Ovary (tissue), 9 donors: ENCODE data around the gene IL1RAPL1. TPM values are rescaled to one million over a fixed set of nuclear protein-coding genes. Genes with fewer than 3 reads are reported as not detected.

ENCODE experiments used
- DNase-seq, 5 donors: peaks; one replicate each; pipeline ENCODE4 v3.0.0-alpha.2; 2019 to 2020
- H3K27ac ChIP-seq, 2 donors: fragments of 200-600 bp; one replicate each; pipeline versions ENCODE4 v1.5.1 to v1.8.0; 2019 to 2022
- H3K27me3 ChIP-seq: fragments of 200-600 bp; one replicate; pipeline ENCODE4 v1.8.0; 2022
- H3K36me3 ChIP-seq: fragments of 200-600 bp; sonication (generic); one replicate; pipeline ENCODE4 v1.5.1; 2019
- H3K4me1 ChIP-seq: one replicate; pipeline ENCODE4 v1.8.1; 2013; ENCODE audit warnings: mild to moderate bottlenecking, moderate library complexity; ENCODE audit not compliant: insufficient read depth
- H3K4me3 ChIP-seq: fragments of 200-600 bp; sonication (generic); one replicate; pipeline ENCODE4 v1.5.1; 2017
- H3K9me3 ChIP-seq, 2 donors: fragments of 200-600 bp in 1 of 2; sonication (generic) in 1 of 2; one replicate each; pipeline versions ENCODE4 v1.5.1 to v1.8.1; 2013 to 2019; ENCODE audit warnings: mild to moderate bottlenecking in 1 of 2, moderate library complexity in 1 of 2
- CTCF ChIP-seq, 3 donors: fragments of 450-650 bp in 2 of 3; fragments of 200-600 bp in 1 of 3; IDR thresholded peaks; one replicate each; pipeline versions ENCODE4 v1.5.1 to v1.8.0; 2016 to 2022; ENCODE audit warnings: antibody characterized with exemption in 3 of 3, mild to moderate bottlenecking in 1 of 3
- EP300 ChIP-seq: sonication (generic); formaldehyde crosslinking; IDR thresholded peaks from one replicate; pipeline ENCODE4 v1.6.1; 2017; ENCODE audit warnings: antibody characterized with exemption
- POLR2A ChIP-seq: fragments of 450-650 bp; IDR thresholded peaks from one replicate; pipeline ENCODE4 v1.6.1; 2017; ENCODE audit warnings: antibody characterized with exemption, mild to moderate bottlenecking, moderate library complexity
- WGBS, 3 donors: extraction: QIAGEN DNeasy Blood & Tissue Kit in 1 of 3; methylation state at CpG; one replicate each; pipeline versions ENCODE4 v1.1.5 to v1.1.7; 2013 to 2017; 5-methylcytosine and 5-hydroxymethylcytosine counted together
- intact Hi-C, 4 donors: fragments of 100-400 bp; cut with DNase I; formaldehyde crosslinking; loops; one replicate each; pipeline versions ENCODE4 v1.11.0 to v1.15.1; 2022 to 2023
- polyA plus RNA-seq, 2 donors: library from polyadenylated mRNA; stranded (reverse); fragments of 200-250 nt in 1 of 2; fragments of 350-450 nt in 1 of 2; fragmentation: Illumina TruSeq in 1 of 2; extraction: RNeasy Lipid Tissue Mini Kit (QIAGEN cat#74804) in 1 of 2; gene quantifications; one replicate each; pipeline ENCODE4 v1.2.3, GENCODE V29; 2013 to 2014
- total RNA-seq, 7 donors: library from RNA; depleted of rRNA in 2 of 7; stranded (reverse); fragments of >200 nt in 2 of 7; fragmentation: NEBNext Ultra II Directional in 3 of 7; extraction: Animal tissue kit (Norgen Biotek cat#: 25700) in 3 of 7; gene quantifications; one replicate each; pipeline versions ENCODE4 v1.1.0 to v1.2.4, GENCODE V29; 2016 to 2023
- donor health status: DM: no; HTN: no; CAD: no; lungs with moderate emphysema.
- donor health status: DM: no; HTN: no; CAD: no.
- donor health status: Bipolar disorder and iron deficiency.
- donor health status: DM: yes; HTN: yes; CAD: no.
- donor health status: DM: no; HTN: no; CAD: no.
- donor health status: DM: yes; HTN: yes; CAD: no.

IL1RAPL1 gene
- total and polyA plus RNA-seq, 9 donors: 0.23 to 1.3 (median 0.61) TPM

DNA sequence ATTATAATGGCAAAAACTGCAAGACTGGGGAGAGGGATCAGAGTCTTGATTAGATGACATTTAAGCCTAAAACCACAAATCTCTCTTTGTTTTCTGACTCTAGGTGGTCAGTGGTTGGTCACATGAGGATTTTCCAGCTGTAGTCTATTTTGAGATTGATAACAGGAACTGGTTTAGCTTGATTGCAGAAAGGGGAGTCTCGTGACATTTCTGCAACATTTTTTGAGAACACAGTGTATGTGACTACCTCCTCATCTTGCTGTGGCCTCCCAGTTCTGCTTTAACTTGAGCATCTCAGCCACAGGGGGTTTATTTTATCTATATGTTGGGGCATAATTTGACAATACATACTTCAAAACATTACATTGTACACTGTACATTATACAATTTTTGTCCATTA is 901.7 kb downstream of the IL1RAPL1 start:
- intact Hi-C loops: no loop called here
- Histone ChIP-seq H3K4me3 (no peak overlapping the region), H3K9me3 (no peaks in the 10 kb centered on the region), H3K4me1 (no peaks in the 10 kb centered on the region), H3K27me3 (no peaks in the 10 kb centered on the region), H3K27ac (no peak overlapping the region), H3K36me3 (no peaks in the 10 kb centered on the region)
- no peak for DNase-seq
- TF ChIP-seq CTCF (IDR thresholded peaks at IDR 0.05) (no peak), POLR2A (no peak), EP300 (no peak)
- 30 to 36% (median 30%) methylated on average over 1 of the region's 1 CpG for WGBS, 3 donors

DNA sequence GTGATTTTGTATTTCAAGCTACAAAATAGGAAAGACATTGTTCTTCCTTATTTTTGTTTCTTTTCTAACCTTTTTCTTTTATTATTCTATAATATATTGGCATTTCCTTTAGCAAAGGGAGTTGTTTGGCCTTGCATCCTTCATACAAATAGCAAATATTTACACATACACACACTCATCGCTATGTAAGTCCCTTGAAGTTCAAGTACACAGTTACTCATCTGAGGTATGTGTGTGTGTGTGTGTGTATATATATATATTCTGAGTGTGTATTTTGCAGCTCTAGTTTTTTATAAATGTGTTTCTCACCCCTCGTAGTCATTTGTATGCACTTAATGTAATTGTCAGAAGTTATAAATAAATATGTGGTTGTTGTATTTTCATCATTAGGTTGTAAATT is 903.4 kb downstream of the IL1RAPL1 start:
- 66 to 83% (median 81%) methylated on average over 2 of the region's 2 CpGs for WGBS, 3 donors
- Histone ChIP-seq H3K4me3 (no peak overlapping the region), H3K9me3 (no peaks in the 10 kb centered on the region), H3K36me3 (no peaks in the 10 kb centered on the region), H3K4me1 (no peaks in the 10 kb centered on the region), H3K27me3 (no peaks in the 10 kb centered on the region), H3K27ac (no peak overlapping the region)
- no peak for DNase-seq
- TF ChIP-seq CTCF (IDR thresholded peaks at IDR 0.05) (no peak), POLR2A (no peak), EP300 (no peak)
- intact Hi-C loops: no loop called here

DNA sequence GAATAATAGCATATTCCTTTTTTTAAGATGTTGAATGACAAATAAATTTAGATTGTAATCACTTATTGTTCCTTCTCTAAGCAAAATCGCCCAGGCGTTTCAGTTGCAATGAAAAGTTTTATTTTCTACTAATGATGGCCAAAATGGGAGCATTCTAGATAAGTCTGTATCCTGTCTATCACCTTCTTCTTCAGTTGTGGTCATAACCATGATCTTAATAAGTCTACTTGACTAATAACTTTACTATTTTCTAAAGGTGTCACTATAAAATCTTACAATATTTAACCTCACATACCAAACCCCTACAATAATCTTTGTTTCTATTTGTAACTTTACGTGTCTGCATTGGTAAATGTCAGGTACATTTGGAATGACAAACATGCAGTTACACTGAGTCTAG is 904.4 kb downstream of the IL1RAPL1 start:
- DNase-seq: no peak
- Histone ChIP-seq H3K27me3 (no peaks in the 10 kb centered on the region), H3K9me3 (no peaks in the 10 kb centered on the region), H3K27ac (no peak overlapping the region), H3K36me3 (no peaks in the 10 kb centered on the region), H3K4me1 (no peaks in the 10 kb centered on the region), H3K4me3 (no peak overlapping the region)
- intact Hi-C loops: no loop called here
- no peak for TF ChIP-seq POLR2A
- TF ChIP-seq EP300: no peak
- TF ChIP-seq CTCF (IDR thresholded peaks at IDR 0.05): no peak
- 66 to 69% (median 68%) methylated on average over 3 of the region's 3 CpGs for WGBS, 3 donors

DNA sequence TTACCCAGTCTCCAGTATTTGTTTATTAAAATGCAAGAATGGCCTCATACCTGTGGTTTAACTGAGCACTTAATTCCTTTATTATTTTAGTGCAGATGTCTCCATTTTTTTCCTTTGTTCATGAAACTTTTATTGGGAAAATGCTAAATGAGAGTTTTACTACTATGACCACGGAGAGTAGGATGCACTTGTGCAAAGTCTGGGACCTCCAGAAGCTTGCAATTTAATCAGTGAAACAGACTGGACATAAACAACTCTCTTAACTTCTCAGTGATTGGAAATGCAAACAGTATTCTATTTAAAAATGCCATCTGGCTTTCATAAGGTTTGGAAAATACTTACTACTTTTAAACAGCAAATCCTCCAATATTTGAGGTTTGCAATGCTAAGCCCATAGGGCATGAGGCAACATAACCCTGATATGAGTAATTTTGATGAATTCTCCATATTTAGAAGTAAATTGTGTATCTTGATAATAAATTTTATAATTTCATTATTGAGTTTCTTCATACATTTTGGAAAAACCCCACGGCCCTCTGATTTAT is 909.5 kb downstream of the IL1RAPL1 start:
- Histone ChIP-seq H3K27me3 (no peaks in the 10 kb centered on the region), H3K9me3 (no peaks in the 10 kb centered on the region), H3K4me3 (no peak overlapping the region), H3K4me1 (no peaks in the 10 kb centered on the region), H3K27ac (no peak overlapping the region), H3K36me3 (no peaks in the 10 kb centered on the region)
- DNase-seq: no peak
- 46 to 53% (median 48%) methylated on average over 2 of the region's 2 CpGs for WGBS, 3 donors
- intact Hi-C loops: no loop called here
- TF ChIP-seq EP300 (no peak), POLR2A (no peak), CTCF (IDR thresholded peaks at IDR 0.05) (no peak)
